ENCODE results near the gene UTP11.

DNA sequence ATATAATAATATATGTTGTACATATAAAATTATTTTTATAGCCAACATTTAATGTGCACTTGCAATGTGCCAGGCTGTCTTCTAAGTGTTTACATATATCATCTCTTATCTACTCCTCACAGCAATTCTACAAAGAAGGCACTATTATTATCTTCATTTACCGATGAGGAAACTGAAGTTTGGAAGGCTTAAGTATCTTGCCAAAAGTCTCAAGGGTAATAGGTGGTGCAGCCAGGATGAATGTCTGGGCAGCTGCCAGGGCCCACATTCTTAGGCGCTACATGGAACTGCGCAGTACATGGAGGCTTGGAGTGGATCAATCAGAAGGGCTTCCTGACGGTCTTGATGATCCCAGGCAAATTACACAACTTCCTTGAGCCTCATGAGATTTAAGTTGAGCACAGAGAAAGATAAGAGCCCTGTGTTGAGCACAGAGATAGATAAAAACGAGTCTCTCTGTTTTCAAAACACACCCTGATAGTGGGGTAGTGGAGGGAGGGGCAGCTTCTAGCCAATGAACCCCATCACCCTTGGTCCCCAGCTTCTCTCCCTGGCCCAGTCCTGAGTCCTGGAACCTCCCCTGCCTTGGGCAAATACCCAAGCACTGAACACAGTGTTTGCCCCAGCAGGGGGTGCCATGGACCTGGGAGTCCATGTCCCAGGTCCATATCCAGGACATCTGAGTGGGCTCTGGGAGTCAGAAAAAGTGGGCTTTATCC lies 24.8 kb downstream of the UTP11 start:
- TF ChIP-seq POLR2A (IDR thresholded peaks at IDR 0.05; ENCODE audit: low read depth, low read length) (no peak), POLR2AphosphoS5 (IDR thresholded peaks at IDR 0.05; ENCODE audit: low read depth, low read length) (no peak), TAF1 (IDR thresholded peaks at IDR 0.05; ENCODE audit: borderline replicate concordance, low read depth, low read length) (no peak)

Measured in GM12892 (cell line).